HG03097 (cell line): ENCODE measurements around the gene DNAH10.
A peak's percentile ranks its signal among the peaks of the same experiment; 100 is the strongest.

Experiments used
- ATAC-seq: cut with Tn5 transposase; IDR thresholded peaks from one replicate; pipeline ENCODE4 v1.9.1; 2021; ENCODE audit not compliant: unreplicated experiment, low FRiP score

Gene DNAH10

GRCh38 chr12:123961585-123962345, 199.7 kb downstream of the DNAH10 start:
- no peak for ATAC-seq

DNA sequence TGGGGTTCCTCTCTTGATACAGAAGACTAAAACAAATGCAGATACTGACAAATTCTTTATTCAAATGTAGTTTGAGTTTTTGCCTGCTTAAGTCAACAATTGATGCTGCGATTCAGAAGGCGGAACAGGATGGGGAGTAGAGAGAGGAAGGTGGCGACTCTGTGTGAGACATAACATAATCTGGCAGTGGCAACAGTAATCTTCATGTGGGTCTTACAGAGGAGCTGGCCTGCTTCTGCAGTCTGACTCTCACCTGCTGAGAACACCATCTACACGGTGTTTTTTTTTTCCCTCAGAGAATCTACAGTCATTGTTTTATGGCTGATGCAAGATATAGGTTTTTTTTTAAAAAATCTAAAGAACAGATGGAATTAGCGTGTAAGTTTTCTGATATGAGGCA, 200.4 kb downstream of the DNAH10 start:
- no peak for ATAC-seq

DNA sequence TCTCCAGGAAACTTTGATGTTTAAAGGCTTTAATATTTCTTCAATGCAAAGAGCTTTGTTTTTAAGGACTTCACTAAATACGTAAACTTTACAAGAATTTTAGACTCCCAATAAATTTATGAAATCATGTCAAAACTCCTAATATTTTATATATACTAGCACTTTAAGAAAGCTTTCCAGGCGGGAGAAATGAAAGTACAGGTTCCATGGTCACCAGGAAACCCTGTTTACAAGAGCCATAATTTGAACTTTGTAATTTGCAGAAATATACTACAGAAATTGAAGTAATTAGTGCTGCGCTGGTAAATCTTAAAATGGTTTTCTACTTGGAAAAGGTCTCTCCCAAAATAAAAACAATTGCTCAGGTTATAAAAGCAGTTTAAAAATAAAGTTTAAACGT, 201.7 kb downstream of the DNAH10 start:
- ATAC-seq, result no peak

GRCh38 chr12:123965382-123965781, 203.3 kb downstream of the DNAH10 start:
- no peak for ATAC-seq

DNA sequence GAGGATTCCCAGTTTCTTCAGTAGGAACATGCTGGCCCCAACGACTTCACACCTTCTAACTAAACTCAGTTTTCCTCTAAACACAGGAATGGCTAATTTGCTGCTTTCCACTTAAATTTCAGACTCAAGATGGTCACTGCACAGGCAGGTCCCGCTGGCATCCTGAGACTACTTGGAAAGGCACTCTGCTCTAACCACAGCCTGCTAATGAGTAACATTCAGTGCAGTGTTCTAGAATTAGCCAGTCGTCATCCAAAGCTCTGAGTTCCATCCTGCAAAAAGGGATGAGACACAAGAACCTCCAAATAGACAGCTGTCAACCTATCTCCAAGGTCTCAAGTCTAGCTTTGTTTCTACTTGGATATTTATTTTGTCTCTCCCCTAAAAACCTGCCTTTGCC, 204.5 kb downstream of the DNAH10 start:
- no peak for ATAC-seq

GRCh38 chr12:123967121-123967586, 205.1 kb downstream of the DNAH10 start:
- no peak for ATAC-seq

DNA sequence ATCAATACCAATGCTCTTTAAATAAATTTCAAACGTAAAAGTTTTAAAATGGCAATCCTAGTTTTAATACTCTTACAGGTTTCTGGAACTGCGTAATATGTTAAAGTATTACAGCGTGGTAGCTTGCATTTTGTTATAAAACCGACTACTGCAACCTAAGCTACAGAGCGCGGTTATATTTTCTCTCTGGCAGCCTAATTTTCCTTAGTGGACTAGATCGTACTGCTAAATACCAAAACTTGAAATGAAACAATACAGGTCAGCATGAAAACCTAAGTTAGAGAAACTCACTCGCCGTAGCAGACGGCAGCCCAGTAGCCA, 209.3 kb downstream of the DNAH10 start:
- no peak for ATAC-seq

DNA sequence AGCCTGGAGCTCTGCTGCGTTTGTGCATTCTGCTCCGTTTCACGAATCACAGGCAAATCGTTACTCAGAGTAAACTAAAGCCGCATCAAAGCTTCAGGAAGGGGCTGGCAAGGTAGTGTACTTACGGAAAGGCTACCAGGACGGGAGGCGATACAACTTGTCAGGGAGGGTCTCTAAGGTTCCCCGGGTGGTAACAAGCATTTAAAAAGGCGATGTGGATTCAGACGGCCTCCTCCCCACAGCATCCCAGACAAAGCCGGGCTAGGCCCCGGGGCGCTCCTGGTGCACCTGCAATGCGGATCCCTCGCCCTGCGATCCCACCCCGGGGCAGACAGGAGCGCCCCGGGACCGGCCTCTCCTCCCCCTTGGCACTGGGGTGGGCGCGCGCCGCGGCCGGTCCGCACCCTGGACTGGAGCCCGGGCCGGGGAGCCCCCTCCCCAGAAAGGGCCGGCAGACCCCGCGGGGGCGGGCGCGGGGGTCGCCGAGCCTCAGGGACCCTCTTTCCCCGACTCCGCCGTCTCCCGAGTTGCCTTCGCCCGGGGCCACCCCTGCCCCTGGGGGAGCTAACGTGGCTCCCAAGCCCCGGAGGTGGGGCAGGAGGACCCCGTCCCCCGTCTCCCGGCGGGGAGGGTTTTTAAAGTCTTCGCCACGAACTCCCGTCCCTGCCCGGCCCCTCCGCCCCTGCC, 209.8 kb downstream of the DNAH10 start:
- ATAC-seq, result peak; percentile 7

GRCh38 chr12:123972457-123973401, 210.6 kb downstream of the DNAH10 start, which contains the start of the genes CCDC92 and ZNF664:
TSS of gene CCDC92 (minus strand) at chr12:123972831. CDS start at chr12:123944305, 28,526 bp downstream.
TSS of gene ZNF664 (plus strand) at chr12:123973215. CDS start at chr12:124012145, 38,930 bp downstream.
- ATAC-seq, result peak; percentile 71

GRCh38 chr12:123973552-123974341, 211.6 kb downstream of the DNAH10 start:
- ATAC-seq, result peak; percentile 6

DNA sequence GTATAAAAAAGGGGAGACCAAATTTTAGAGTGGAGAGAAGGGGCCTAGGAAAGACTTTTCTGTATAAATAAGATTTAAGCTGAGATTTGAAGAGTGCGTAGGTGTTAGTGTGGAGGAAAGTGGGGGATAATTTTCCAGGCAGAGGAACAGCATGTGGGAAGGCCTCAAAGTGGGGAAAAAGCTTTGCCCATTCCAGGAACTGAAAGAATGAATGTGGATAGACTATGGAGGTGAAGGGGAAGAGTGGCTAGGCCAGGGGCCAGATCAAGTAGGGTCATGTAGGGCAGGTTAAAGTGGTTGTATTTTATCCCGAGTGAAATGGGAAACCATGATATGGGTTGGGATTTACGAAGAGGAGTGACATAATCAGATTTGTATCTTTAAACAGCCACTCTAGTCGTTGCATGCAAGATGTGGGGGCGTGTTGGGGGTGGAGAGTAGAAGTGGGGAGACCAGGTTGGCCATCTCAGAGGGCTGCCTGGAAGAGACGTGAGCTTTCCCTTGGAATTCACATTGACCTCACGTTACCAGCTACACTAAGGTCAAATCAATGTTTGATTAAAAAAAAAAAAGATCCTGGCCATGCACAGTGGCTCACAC, 214.2 kb downstream of the DNAH10 start:
- no peak for ATAC-seq

DNA sequence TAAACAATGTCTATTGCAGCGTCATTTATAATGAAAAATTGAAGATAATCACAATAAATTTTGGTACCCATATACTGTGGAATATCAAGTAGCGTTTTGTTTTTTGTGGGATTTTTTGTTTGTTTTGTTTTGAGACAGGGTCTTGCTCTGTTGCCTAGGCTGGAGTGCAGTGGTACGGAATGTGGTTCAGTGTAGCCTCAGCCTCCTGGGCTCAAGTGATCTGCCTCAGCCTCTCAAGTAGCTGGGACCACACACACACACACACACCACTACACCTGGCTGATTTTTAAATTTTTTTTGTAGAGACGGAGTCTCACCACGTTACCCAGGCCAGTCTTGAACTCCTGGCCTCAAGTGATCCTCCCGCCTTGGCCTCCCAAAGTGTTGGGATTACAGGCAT, 217.5 kb downstream of the DNAH10 start:
- ATAC-seq, result no peak

GRCh38 chr12:123982269-123982668, 220.2 kb downstream of the DNAH10 start:
- no peak for ATAC-seq

GRCh38 chr12:123983822-123984485, 221.9 kb downstream of the DNAH10 start:
- ATAC-seq, result no peak

DNA sequence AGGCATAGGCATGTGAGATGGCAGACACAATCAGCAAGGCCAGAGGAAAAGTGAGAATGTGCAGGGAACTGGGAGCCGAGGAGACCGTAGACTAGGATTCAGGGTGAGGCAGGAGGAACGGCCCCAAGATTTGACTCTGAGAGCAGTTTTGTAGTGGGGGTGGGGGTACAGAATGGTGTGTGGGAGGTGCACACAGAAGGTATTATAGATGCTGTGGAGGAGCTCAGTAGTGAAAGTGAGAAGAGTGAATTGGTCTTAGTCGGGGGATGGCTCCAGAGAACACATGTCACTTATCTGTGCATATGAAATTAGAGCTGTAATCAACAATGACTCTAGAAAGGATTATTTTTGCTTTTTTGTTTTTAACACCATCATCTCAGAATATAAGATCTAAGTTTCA, 222.8 kb downstream of the DNAH10 start:
- ATAC-seq, result no peak
